ENCODE results near the gene LDLRAD4. TPM values are rescaled to one million over a fixed set of nuclear protein-coding genes. Genes with fewer than 3 reads are reported as not detected.

LDLRAD4 gene
- total RNA-seq, 1 donor = 0.43 TPM

DNA sequence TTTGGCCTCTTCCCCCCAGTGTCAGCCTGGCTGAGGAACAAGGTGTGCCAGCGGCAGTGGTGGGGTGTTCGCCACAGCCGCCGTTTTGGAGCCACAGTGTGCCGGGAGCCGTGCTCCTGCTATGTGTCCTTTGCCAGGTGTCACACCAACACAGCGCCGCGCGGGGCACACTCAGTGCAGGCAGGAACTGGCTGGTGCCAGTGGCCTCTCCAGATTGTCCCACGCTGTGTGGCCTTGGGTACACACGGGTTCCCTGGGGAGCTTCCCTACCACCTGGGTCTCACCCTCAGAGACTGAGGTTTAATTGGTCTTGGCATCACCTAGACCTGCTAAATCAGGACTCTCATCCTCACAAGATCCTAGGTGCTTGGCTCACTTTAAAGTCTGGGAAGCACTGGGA is 171.6 kb downstream of the LDLRAD4 start:
- H3K4me3 ChIP-seq (ENCODE audit: low read depth, low read length) = no peak overlapping the region
- DNase-seq (ENCODE audit: low read depth) = no peak
- TF ChIP-seq, protein P1, sequence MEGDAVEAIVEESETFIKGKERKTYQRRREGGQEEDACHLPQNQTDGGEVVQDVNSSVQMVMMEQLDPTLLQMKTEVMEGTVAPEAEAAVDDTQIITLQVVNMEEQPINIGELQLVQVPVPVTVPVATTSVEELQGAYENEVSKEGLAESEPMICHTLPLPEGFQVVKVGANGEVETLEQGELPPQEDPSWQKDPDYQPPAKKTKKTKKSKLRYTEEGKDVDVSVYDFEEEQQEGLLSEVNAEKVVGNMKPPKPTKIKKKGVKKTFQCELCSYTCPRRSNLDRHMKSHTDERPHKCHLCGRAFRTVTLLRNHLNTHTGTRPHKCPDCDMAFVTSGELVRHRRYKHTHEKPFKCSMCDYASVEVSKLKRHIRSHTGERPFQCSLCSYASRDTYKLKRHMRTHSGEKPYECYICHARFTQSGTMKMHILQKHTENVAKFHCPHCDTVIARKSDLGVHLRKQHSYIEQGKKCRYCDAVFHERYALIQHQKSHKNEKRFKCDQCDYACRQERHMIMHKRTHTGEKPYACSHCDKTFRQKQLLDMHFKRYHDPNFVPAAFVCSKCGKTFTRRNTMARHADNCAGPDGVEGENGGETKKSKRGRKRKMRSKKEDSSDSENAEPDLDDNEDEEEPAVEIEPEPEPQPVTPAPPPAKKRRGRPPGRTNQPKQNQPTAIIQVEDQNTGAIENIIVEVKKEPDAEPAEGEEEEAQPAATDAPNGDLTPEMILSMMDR (IDR thresholded peaks at IDR 0.05; ENCODE audit: insufficient read depth, low read depth, low read length) = no peak

DNA sequence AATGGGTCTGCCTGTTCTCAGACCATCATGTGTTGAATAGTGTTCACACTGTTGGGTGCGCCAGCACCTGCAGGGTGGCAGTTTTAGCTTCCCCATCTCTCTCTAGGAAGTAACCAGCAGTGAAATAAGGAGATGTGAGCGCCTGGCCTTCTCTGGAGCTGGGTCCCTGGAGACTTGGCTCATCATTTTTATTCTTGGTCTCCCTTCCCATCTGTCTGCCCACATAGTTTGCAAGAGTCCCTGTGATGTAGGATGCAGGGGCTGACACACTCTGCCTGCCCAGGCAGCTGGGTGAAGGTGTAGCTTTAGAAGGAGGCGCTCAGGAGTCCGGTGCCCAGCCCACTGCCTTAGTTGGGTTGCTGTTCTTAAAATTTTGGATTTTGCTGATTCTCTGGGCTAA is 172.2 kb downstream of the LDLRAD4 start:
- DNase-seq (ENCODE audit: low read depth) = no peak
- TF ChIP-seq, protein P1 (IDR thresholded peaks at IDR 0.05; ENCODE audit: insufficient read depth, low read depth, low read length) = no peak
- no peak overlapping the region for H3K4me3 ChIP-seq (ENCODE audit: low read depth, low read length)

DNA sequence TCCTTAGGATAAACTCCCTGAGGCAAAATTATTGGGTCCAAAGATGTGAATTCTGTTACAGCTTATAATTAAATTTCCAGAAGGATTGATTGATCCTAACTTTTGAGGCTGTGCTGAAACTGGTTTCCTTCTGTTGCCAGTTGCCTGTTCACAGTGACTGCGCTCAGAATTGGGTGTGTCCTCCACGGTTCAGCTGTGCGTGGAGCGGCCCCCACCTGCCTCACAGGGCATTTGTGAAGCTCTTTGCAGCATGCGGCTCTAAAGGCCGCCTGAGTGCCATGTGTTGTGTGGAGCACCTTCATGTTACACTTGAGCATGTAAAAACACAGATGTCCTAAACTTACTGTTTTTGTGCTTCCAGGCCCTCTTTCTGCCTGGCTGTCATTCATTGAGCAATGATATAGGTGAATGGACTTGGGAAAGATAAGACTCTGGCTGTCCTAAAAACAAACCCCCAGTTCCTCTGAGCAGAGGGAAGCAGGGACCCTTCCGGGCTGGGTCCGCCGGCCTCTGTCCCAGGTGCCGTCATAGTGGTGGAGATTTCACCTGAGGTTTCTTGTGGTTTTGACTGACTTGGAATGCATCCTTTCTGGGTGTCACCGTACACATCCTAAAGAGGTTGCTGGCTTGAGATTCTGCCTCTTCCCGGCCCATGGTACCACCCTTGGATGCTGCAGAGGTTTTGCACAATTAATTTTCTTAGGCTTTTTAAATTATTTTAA is 173.6 kb downstream of the LDLRAD4 start:
- no peak for DNase-seq (ENCODE audit: low read depth)
- no peak overlapping the region for H3K4me3 ChIP-seq (ENCODE audit: low read depth, low read length)
- TF ChIP-seq, protein P1 (IDR thresholded peaks at IDR 0.05; ENCODE audit: insufficient read depth, low read depth, low read length) = no peak

DNA sequence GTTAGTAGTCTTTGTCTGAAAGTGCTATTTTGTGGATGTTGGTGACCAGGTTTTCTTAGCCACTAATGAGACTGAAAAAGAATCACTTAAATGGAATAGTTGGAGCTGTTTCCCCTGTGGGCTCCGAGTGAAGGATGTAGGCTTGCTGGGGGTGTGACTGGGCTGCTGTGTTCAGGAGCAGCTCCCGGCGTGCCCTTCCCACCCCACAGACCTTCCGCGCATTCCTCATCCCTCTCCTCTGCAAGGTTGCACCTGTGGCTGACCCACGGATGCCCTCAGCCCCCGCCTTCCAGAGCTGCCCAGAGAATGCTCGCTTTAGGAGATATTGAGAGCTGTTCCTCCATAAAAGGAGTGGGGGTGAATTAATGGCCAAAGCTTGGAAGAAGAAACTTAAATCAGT is 174.3 kb downstream of the LDLRAD4 start:
- DNase-seq (ENCODE audit: low read depth) = no peak
- H3K4me3 ChIP-seq (ENCODE audit: low read depth, low read length) = no peak overlapping the region
- TF ChIP-seq, protein P1 (IDR thresholded peaks at IDR 0.05; ENCODE audit: insufficient read depth, low read depth, low read length) = no peak

DNA sequence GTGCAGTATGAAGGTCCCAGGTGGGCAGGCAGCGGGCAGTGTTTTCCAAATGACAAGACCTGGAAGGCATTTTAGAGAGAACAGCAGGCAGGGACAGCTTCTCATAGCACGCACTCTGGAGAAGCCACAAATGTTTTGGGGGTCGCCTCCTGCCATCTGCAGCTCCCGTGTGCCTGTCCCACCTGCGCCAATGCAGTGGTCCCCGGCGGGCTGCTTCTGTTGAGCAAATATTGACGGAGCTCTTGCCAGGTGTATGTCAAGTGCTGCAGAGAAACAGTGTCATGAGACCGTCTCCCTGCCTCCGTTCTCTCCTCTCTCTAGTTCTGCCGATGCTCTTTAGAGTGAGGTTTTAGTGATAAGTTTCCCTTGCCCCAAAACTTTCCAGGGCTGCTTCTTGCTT is 174.8 kb downstream of the LDLRAD4 start:
- DNase-seq (ENCODE audit: low read depth) = no peak

DNA sequence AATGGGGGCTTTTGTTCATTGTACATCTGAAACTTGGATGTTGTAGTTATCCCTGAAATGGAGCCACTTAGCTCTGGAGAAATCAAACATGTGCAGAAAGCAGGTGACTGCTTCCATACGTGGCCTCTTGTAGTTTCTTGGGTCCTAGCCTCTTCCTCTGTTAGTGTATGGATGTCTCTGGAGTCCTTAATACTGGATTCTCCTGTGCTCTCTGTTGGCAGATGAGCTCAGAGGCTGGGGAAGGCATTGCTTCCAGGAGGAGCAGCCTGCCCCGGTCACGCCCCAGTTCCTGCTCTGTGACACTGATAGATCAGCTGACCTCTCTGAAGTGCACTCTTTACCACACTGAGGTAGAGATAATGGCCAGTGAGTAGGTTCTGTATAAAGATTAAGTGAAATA is 176.2 kb downstream of the LDLRAD4 start:
- DNase-seq (ENCODE audit: low read depth) = no peak
- H3K4me3 ChIP-seq (ENCODE audit: low read depth, low read length) = no peak overlapping the region
- TF ChIP-seq, protein P1 (IDR thresholded peaks at IDR 0.05; ENCODE audit: insufficient read depth, low read depth, low read length) = no peak

More for the DNA sequence above, 174.8 kb downstream of the LDLRAD4 start:
- TF ChIP-seq, protein P1 (IDR thresholded peaks at IDR 0.05; ENCODE audit: insufficient read depth, low read depth, low read length) = no peak
- H3K4me3 ChIP-seq (ENCODE audit: low read depth, low read length) = no peak overlapping the region

DNA sequence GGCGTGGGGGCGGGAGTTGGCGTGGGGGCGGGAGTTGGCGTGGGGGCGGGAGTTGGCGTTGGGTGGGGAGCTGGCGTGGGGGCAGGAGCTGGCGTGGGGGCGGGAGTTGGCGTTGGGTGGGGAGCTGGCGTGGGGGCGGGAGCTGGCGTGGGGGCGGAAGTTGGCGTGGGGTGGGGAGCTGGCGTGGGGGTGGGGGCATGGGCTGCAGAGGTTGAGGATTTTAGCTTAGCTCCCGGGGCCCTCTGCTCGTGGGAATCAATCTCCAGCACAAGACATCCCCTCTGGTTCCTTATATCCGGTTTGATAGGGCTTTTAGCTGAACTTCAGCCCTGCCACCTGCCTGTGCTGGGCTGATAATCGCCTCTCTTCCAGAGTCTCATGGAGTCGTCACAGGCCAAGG is 177.0 kb downstream of the LDLRAD4 start:
- TF ChIP-seq, protein P1 (IDR thresholded peaks at IDR 0.05; ENCODE audit: insufficient read depth, low read depth, low read length) = no peak
- no peak overlapping the region for H3K4me3 ChIP-seq (ENCODE audit: low read depth, low read length)
- DNase-seq (ENCODE audit: low read depth) = no peak

Data from fibroblast of villous mesenchyme (primary cell).